GM12874 (cell line): ENCODE measurements around the gene CTNNA3.

Source experiments
- TF ChIP-seq, protein P1 (sequence below): IDR thresholded peaks from 2 replicates; pipeline ENCODE4 v1.5.1; 2011; ENCODE audit warnings: low read depth, mild to moderate bottlenecking, control low read depth, low read length, moderate library complexity; ENCODE audit not compliant: insufficient read depth

The CTNNA3 gene

DNA sequence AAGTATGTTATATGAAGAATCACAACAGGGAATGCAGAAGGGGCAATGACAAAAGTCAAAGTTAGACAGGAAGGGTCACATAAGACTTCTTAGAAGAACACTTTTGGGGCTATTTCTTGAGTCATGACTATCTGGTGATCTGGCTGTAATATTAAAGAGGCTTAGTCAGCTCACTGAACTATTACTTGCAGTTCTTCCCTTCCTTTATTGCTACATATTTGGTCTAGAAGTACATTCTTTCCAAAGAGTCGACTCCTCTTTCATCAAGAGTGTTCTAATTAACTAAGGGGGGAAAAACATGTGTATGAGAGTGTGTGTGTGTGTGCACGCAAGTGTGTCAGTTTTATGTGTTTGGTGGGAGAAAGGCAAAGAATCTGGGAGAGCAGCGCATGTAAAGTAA is 1017.5 kb downstream of the CTNNA3 start:
- TF ChIP-seq, protein P1, sequence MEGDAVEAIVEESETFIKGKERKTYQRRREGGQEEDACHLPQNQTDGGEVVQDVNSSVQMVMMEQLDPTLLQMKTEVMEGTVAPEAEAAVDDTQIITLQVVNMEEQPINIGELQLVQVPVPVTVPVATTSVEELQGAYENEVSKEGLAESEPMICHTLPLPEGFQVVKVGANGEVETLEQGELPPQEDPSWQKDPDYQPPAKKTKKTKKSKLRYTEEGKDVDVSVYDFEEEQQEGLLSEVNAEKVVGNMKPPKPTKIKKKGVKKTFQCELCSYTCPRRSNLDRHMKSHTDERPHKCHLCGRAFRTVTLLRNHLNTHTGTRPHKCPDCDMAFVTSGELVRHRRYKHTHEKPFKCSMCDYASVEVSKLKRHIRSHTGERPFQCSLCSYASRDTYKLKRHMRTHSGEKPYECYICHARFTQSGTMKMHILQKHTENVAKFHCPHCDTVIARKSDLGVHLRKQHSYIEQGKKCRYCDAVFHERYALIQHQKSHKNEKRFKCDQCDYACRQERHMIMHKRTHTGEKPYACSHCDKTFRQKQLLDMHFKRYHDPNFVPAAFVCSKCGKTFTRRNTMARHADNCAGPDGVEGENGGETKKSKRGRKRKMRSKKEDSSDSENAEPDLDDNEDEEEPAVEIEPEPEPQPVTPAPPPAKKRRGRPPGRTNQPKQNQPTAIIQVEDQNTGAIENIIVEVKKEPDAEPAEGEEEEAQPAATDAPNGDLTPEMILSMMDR: no peak

DNA sequence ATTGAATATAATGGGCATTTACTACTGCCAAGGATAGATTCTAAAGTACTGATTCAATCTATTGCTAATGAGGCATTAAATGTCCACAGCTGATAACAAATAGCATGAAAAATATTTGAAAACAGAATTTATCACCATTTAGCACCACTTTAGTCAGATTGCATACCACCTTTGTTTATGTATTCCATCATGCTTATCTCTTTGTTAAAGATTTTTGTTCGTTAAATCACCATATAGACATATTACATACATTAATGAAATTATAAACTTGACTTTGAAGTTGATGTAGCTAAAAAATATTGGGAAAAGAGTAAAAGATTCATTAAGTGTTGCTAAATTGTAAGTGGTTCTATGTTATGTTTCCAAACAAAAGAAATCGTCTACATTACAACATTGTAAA is 1022.9 kb downstream of the CTNNA3 start:
- TF ChIP-seq, protein P1: no peak

DNA sequence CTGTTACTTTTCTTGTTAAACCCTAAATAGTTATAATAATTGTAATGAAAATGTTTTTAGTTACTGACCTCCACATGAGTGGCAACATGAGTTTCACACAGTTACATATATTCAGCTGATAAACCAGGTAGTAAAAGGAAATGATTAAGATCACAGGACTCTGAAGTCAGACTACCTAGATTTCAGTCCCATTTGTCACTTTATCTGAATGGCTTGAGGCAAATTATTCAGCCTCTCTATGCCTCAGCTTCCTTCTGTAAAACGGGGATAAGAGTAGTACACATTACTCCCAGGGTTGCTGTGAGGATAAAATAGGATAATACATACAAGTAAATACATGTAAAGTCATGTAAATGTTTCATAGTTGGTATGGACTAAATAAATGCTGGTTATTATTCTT is 1024.4 kb downstream of the CTNNA3 start:
- TF ChIP-seq, protein P1: no peak

DNA sequence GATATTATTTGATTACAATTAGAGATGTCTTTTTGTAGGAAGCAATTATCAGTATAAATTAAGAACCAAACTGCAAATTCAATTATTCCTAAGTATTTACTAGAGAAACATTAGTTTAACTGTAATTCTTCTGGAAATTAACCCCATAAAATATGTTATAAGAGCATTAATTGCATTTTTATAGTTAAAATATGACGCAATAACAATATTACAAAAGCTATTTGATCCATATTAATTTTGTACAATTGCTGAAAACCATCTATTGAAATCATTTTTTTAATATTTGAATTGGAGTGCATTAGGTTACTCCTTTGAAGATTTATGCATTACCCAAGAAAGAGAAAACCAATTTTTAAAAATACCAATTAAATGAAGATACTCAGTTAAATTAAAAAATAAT is 1024.9 kb downstream of the CTNNA3 start:
- TF ChIP-seq, protein P1: no peak

DNA sequence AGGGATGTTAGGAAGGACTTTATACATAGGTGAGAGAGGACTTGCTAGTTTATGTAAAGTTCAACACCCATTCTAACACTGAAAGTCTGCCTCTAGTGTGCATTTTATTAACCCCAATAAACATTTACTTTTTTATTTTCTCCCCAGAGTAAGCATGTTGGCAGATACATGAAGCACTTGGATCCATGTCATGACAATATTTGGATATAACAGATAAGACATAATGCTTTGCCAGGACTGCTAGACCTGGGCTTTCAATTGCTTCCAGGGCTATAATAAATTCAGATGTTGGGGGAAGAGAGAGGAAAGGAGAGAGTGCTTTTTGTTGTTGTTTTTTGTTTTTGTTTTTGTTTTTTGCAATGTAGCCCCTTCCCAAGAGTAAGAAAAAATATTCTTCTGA is 1039.5 kb downstream of the CTNNA3 start:
- TF ChIP-seq, protein P1: no peak

DNA sequence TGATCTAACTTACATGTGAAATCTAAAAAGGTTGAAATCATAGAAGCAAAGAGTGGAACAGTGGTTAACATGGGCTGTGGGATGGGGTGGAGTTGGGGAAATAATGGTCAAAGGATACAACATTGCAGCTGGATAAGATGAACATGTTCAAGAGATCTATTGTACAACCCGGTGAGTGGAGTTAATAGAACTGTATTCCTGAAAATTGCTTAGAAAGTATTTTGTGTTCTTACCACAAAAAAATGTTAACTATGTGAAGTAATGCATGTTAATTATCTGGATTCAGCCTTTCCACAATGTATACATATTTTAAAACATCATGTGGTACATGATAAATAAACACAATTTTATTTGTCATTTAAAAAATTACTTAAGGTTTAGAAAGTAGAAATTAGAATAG is 1041.1 kb downstream of the CTNNA3 start:
- TF ChIP-seq, protein P1: no peak

DNA sequence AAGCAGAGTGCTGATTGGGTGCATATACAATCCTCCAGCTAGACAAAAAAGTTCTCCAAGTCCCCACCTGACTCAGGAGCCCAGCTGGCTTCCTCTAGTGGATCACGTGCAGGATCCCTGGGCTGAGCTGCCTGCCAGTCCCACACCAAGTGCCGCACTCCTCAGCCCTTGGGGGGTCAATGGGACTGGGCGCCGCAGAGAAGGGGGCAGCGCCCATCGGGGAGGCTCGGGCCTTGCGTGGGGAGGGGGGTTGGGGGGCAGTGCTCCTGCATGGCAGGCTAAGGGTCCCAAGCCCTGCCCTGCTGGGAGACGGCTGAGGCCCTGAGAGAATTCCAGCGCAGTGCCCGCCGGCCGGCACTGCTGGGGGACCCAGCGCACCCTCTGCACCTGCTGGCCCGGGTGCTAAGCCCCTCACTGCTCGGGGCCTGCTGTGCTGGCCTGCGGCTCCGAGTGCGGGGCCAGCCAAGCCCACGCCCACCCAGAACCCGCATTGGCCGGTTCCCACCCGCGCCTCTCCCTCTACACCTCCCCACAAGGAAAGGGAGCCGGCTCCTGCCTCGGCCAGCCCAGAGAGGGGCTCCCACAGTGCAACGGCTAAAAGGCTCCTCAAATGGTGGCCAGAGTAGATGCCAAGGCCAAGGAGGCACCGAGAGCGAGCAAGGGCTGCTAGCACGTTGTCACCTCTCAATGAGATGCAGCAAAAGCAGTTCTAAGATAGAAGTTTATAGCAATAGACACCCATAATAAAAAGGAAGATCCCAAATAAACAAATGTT is 1044.5 kb downstream of the CTNNA3 start:
- TF ChIP-seq, protein P1: no peak
